Transverse colon (tissue), 4 donors: ENCODE results near the gene SPI1. TPM values are rescaled to one million over a fixed set of nuclear protein-coding genes. Genes with fewer than 3 reads are reported as not detected.

Source experiments
- DNase-seq: peaks from one replicate; pipeline ENCODE4 v3.0.0-alpha.2; 2019
- H3K27ac ChIP-seq, 4 donors: fragments of 200-600 bp; sonication (generic); 2 replicates each; pipeline ENCODE4 v1.5.1; 2016 to 2018; ENCODE audit warnings: inconsistent platforms in 4 of 4
- H3K27me3 ChIP-seq: fragments of 200-600 bp; sonication (generic); 2 replicates; pipeline ENCODE4 v1.5.1; 2017; ENCODE audit warnings: inconsistent platforms
- H3K36me3 ChIP-seq, 4 donors: fragments of 200-600 bp; sonication (generic); 2 replicates each; pipeline ENCODE4 v1.5.1; 2017 to 2019; ENCODE audit warnings: inconsistent platforms in 4 of 4
- H3K4me1 ChIP-seq, 4 donors: fragments of 200-600 bp; sonication (generic); 2 replicates each; pipeline ENCODE4 v1.5.1; 2017 to 2020; ENCODE audit warnings: inconsistent platforms in 4 of 4
- H3K4me3 ChIP-seq, 4 donors: fragments of 200-600 bp; sonication (generic); 1 replicate in 1 of 4; 2 replicates in 3 of 4; pipeline versions ENCODE4 v1.5.1 to v1.6.1; 2017 to 2019; ENCODE audit warnings: inconsistent platforms in 4 of 4
- H3K9me3 ChIP-seq, 2 donors: fragments of 200-600 bp; sonication (generic); 2 replicates each; pipeline ENCODE4 v1.5.1; 2017 to 2019; ENCODE audit warnings: inconsistent platforms in 2 of 2
- CTCF ChIP-seq, 5 experiments: fragments of 200-600 bp in 3 of 5; fragments of 450-650 bp in 2 of 5; sonication (generic) in 3 of 5; IDR thresholded peaks; 1 replicate in 2 of 5; 2 replicates in 3 of 5; pipeline ENCODE4 v1.5.1; 2016 to 2017; ENCODE audit warnings: antibody characterized with exemption in 5 of 5, inconsistent platforms in 3 of 5, mild to moderate bottlenecking in 2 of 5, moderate library complexity in 1 of 5
- EP300 ChIP-seq: sonication (generic); formaldehyde crosslinking; IDR thresholded peaks from one replicate; pipeline ENCODE4 v1.6.1; 2017; ENCODE audit warnings: antibody characterized with exemption, low read depth
- POLR2A ChIP-seq: fragments of 450-650 bp; IDR thresholded peaks from one replicate; pipeline ENCODE4 v1.6.1; 2016; ENCODE audit warnings: antibody characterized with exemption, mild to moderate bottlenecking, moderate library complexity
- POLR2AphosphoS5 ChIP-seq, 3 donors: sonication (generic); formaldehyde crosslinking; IDR thresholded peaks; one replicate each; pipeline ENCODE4 v1.6.1; 2016; ENCODE audit warnings: antibody characterized with exemption in 3 of 3
- WGBS, 2 donors: methylation state at CpG; one replicate each; pipeline ENCODE4 v1.1.5; 2018; ENCODE audit warnings: low coverage in 1 of 2; 5-methylcytosine and 5-hydroxymethylcytosine counted together
- in situ Hi-C, 4 donors: fragments of 200-750 bp; cut with MboI; loops; one replicate each; pipeline versions ENCODE4 v1.15.0 to v1.15.1; 2017; ENCODE audit warnings: low sequenced_read_pairs in 3 of 4, low pct_ligation_motif_present in 1 of 4, low pct_unique_long_range_greater_than_20kb in 1 of 4
- intact Hi-C: fragments of 100-400 bp; cut with DNase I; formaldehyde crosslinking; loops from one replicate; pipeline ENCODE4 v1.15.1; 2023; ENCODE audit warnings: low total_unique reads
- total RNA-seq, 4 donors: library from RNA; depleted of rRNA; stranded (reverse); fragments of >200 nt; gene quantifications; one replicate each; pipeline ENCODE4 v1.1.0, GENCODE V29; 2016

SPI1 gene
- total RNA-seq, 4 donors from 2014 or later = 7.1 to 35.5 (median 17.2) TPM

- peaks cover 0 to 9% (median under 1%) of the 10 kb centered on the region in 4 donors for H3K36me3 ChIP-seq
- intact Hi-C loops (no loop called here), in situ Hi-C loops (no loop called here)
- H3K27me3 ChIP-seq = no peaks in the 10 kb centered on the region
- WGBS, 2 donors = 85 to 86% methylated on average over 1 to 4 of the region's 8 CpGs
- peaks cover 0 to 20% (median 12%) of the 10 kb centered on the region in 4 donors for H3K4me1 ChIP-seq
- no peak overlapping the region for H3K27ac ChIP-seq
- DNase-seq = no peak
- no peak overlapping the region for H3K4me3 ChIP-seq
- H3K9me3 ChIP-seq = no peaks in the 10 kb centered on the region
- TF ChIP-seq EP300 (no peak), CTCF (IDR thresholded peaks at IDR 0.05) (no peak), POLR2AphosphoS5 (IDR thresholded peaks at IDR 0.05) (no peak), POLR2A (no peak)
These were observed 44.4 kb downstream of the SPI1 start for GRCh38 chr11:47333886-47334443.

GRCh38 chr11:47333526-47333845, 44.9 kb downstream of the SPI1 start:
- H3K9me3 ChIP-seq = no peaks in the 10 kb centered on the region
- TF ChIP-seq EP300 = no peak
- intact Hi-C loops (no loop called here), in situ Hi-C loops (no loop called here)
- H3K4me1 ChIP-seq = peaks cover 0 to 20% (median 12%) of the 10 kb centered on the region in 4 donors
- H3K27me3 ChIP-seq = no peaks in the 10 kb centered on the region
- WGBS, 2 donors = 94% methylated on average over 14 of the region's 14 CpGs; no CpG with 5 or more reads in 1 of the 2 donors
- no peak for DNase-seq
- H3K27ac ChIP-seq = no peak overlapping the region
- H3K36me3 ChIP-seq = peaks cover 0 to 10% (median 1%) of the 10 kb centered on the region in 4 donors
- no peak overlapping the region for H3K4me3 ChIP-seq

- Histone ChIP-seq H3K36me3 (peaks cover 0 to 12% (median 1%) of the 10 kb centered on the region in 4 donors), H3K27ac (no peak overlapping the region), H3K4me1 (peaks cover 0 to 20% (median 12%) of the 10 kb centered on the region in 4 donors), H3K4me3 (no peak overlapping the region), H3K9me3 (no peaks in the 10 kb centered on the region), H3K27me3 (no peaks in the 10 kb centered on the region)
- WGBS, 2 donors = 94 to 100% methylated on average over 1 to 20 of the region's 20 CpGs
- in situ Hi-C loops = no loop called here
- intact Hi-C loops = no loop called here
- no peak for DNase-seq
- TF ChIP-seq POLR2A = no peak
- no peak for TF ChIP-seq EP300
- no peak for TF ChIP-seq CTCF (IDR thresholded peaks at IDR 0.05)
- no peak for TF ChIP-seq POLR2AphosphoS5 (IDR thresholded peaks at IDR 0.05)
These were observed 45.4 kb downstream of the SPI1 start for GRCh38 chr11:47332791-47333525.

- 55 to 80% methylated on average over 4 to 11 of the region's 13 CpGs for WGBS, 2 donors
- Histone ChIP-seq H3K27ac (peak overlapping the region in 3 of 4 donors; percentile 46 to 69 (median 58)), H3K4me1 (peaks cover 0 to 20% (median 12%) of the 10 kb centered on the region in 4 donors), H3K9me3 (no peaks in the 10 kb centered on the region), H3K4me3 (no peak overlapping the region), H3K36me3 (peaks cover 0 to 18% (median 2%) of the 10 kb centered on the region in 4 donors), H3K27me3 (no peaks in the 10 kb centered on the region)
- TF ChIP-seq POLR2A (no peak), POLR2AphosphoS5 (IDR thresholded peaks at IDR 0.05) (no peak), CTCF (IDR thresholded peaks at IDR 0.05) (no peak), EP300 (no peak)
- in situ Hi-C loops = no loop called here
- intact Hi-C loops = no loop called here
- DNase-seq = no peak
These were observed 46.0 kb downstream of the SPI1 start for GRCh38 chr11:47332303-47332711.
